SK-N-SH (cell line): ENCODE data around the gene CALB2. TPM values are rescaled to one million over a fixed set of nuclear protein-coding genes. Genes with fewer than 3 reads are reported as not detected.

ENCODE experiments used
- CTCF ChIA-PET: fragments of 300-600, 350-600 bp; formaldehyde crosslinking; extraction: SDS; loops from one replicate; lab custom pipeline; 2021; lab: Yijun Ruan, JAX
- POLR2A ChIA-PET: fragments of 350-600 bp; sonication (Branson Sonifier 250); formaldehyde crosslinking; extraction: SDS; loops from one replicate; lab custom pipeline; 2020; ENCODE audit warnings: antibody characterized with exemption, inconsistent platforms; lab: Yijun Ruan, JAX
- DNase-seq: peaks from one replicate; pipeline ENCODE4 v3.0.0; 2012
- H2AFZ ChIP-seq: fragments of 200-600 bp; sonication (generic); 2 replicates; pipeline ENCODE4 v1.8.1; 2016; ENCODE audit warnings: antibody characterized with exemption, mild to moderate bottlenecking, low read depth
- H3F3A ChIP-seq: fragments of 200-600 bp; sonication (generic); replicated peaks from 2 replicates; pipeline ENCODE3; 2016; ENCODE audit warnings: antibody characterized with exemption, mild to moderate bottlenecking; ENCODE audit not compliant: insufficient read depth
- H3K27ac ChIP-seq, 2 experiments: fragments of 200-500 bp in 1 of 2; fragments of 200-600 bp in 1 of 2; sonication (Bioruptor generic) in 1 of 2; sonication (generic), shearing (Covaris generic) in 1 of 2; 2 replicates each; pipeline versions ENCODE4 v1.5.1 to v1.6.1; 2014 to 2016; ENCODE audit warnings: low read depth in 2 of 2, inconsistent platforms in 1 of 2, low read length in 1 of 2, mild to moderate bottlenecking in 1 of 2, mixed read lengths in 1 of 2
- H3K27me3 ChIP-seq: fragments of 200-600 bp; sonication (generic), shearing (Covaris generic); 2 replicates; pipeline ENCODE4 v1.6.1; 2016; ENCODE audit warnings: mixed run types; ENCODE audit not compliant: insufficient read depth
- H3K36me3 ChIP-seq, 2 experiments: fragments of 200-500 bp in 1 of 2; fragments of 200-600 bp in 1 of 2; sonication (Bioruptor generic) in 1 of 2; sonication (generic) in 1 of 2; replicated peaks in 1 of 2; 2 replicates each; pipeline versions ENCODE3 to v1.5.1; 2014 to 2016; ENCODE audit warnings: low read length in 1 of 2, mild to moderate bottlenecking in 1 of 2; ENCODE audit not compliant: insufficient read depth in 2 of 2, control insufficient read depth in 1 of 2
- H3K4me1 ChIP-seq, 2 experiments: fragments of 200-500 bp in 1 of 2; fragments of 200-600 bp in 1 of 2; sonication (Bioruptor generic) in 1 of 2; sonication (generic), shearing (Covaris generic) in 1 of 2; 2 replicates each; pipeline versions ENCODE4 v1.5.1 to v1.6.1; 2014 to 2016; ENCODE audit warnings: low read depth in 1 of 2, low read length in 1 of 2, mixed run types in 1 of 2; ENCODE audit not compliant: insufficient read depth in 2 of 2, control insufficient read depth in 1 of 2
- H3K4me2 ChIP-seq: fragments of 200-600 bp; sonication (generic), shearing (Covaris generic); 2 replicates; pipeline ENCODE4 v1.6.1; 2017; ENCODE audit warnings: mixed run types
- H3K4me3 ChIP-seq, 2 experiments: fragments of 200-500 bp in 1 of 2; fragments of 200-600 bp in 1 of 2; sonication (Bioruptor generic) in 1 of 2; sonication (generic), shearing (Covaris generic) in 1 of 2; 2 replicates each; pipeline versions ENCODE4 v1.5.1 to v1.8.1; 2014 to 2016; ENCODE audit warnings: low read depth in 2 of 2, inconsistent platforms in 1 of 2, low read length in 1 of 2, mild to moderate bottlenecking in 1 of 2, mixed read lengths in 1 of 2, moderate library complexity in 1 of 2
- H3K79me2 ChIP-seq: fragments of 200-600 bp; sonication (generic); 2 replicates; pipeline ENCODE4 v1.8.1; 2017; ENCODE audit warnings: mild to moderate bottlenecking; ENCODE audit not compliant: insufficient read depth
- H3K9ac ChIP-seq: fragments of 200-600 bp; sonication (generic); 2 replicates; pipeline ENCODE4 v1.6.1; 2017; ENCODE audit warnings: mixed run types
- H3K9me2 ChIP-seq: fragments of 200-600 bp; sonication (generic); 2 replicates; pipeline ENCODE4 v1.6.1; 2017; ENCODE audit warnings: mixed run types
- H3K9me3 ChIP-seq: fragments of 200-600 bp; sonication (generic); 2 replicates; pipeline ENCODE4 v1.6.1; 2017; ENCODE audit warnings: mixed run types, mild to moderate bottlenecking, moderate library complexity
- H4K20me1 ChIP-seq: fragments of 200-600 bp; sonication (generic); 2 replicates; pipeline ENCODE4 v1.6.1; 2017; ENCODE audit warnings: mild to moderate bottlenecking, mixed run types; ENCODE audit not compliant: insufficient read depth
- CTCF ChIP-seq: fragments of 200-600 bp; sonication (generic); IDR thresholded peaks from 2 replicates; pipeline ENCODE4 v1.6.1; 2017; ENCODE audit warnings: antibody characterized with exemption, mild to moderate bottlenecking, moderate library complexity
- FOSL2 ChIP-seq: IDR thresholded peaks from 2 replicates; pipeline ENCODE4 v1.4.0; 2012; ENCODE audit warnings: low read depth, mild to moderate bottlenecking, moderate library complexity, borderline replicate concordance
- FOXJ3 ChIP-seq: sonication (generic); formaldehyde crosslinking; IDR thresholded peaks from 2 replicates; pipeline ENCODE4 v1.5.1; 2020; ENCODE audit warnings: mild to moderate bottlenecking, missing genetic modification reagents
- JUND ChIP-seq: IDR thresholded peaks from 2 replicates; pipeline ENCODE4 v1.4.0; 2012
- MAX ChIP-seq: IDR thresholded peaks from 2 replicates; pipeline ENCODE4 v1.4.0; 2012; ENCODE audit warnings: low read depth
- MXI1 ChIP-seq: IDR thresholded peaks from 2 replicates; pipeline ENCODE4 v1.6.1; 2012; ENCODE audit warnings: mild to moderate bottlenecking, low read depth, low read length, improper control_type of control experiment
- NRF1 ChIP-seq: IDR thresholded peaks from 2 replicates; pipeline ENCODE4 v1.6.1; 2012; ENCODE audit warnings: low read depth, mild to moderate bottlenecking, low read length
- RAD21 ChIP-seq: IDR thresholded peaks from 2 replicates; pipeline ENCODE4 v1.6.1; 2012; ENCODE audit warnings: mild to moderate bottlenecking, low read length
- RCOR1 ChIP-seq: fragments of 150-350 bp; IDR thresholded peaks from 2 replicates; pipeline ENCODE4 v1.6.1; 2017; ENCODE audit warnings: antibody characterized with exemption, low read length
- SMC3 ChIP-seq: IDR thresholded peaks from 2 replicates; pipeline ENCODE4 v1.6.1; 2012; ENCODE audit warnings: low read depth, low read length, improper control_type of control experiment
- USF2 ChIP-seq: fragments of 150-350 bp; IDR thresholded peaks from 2 replicates; pipeline ENCODE4 v1.6.1; 2017; ENCODE audit warnings: antibody characterized with exemption, low read length, low read depth, borderline replicate concordance
- ZBTB33 ChIP-seq: IDR thresholded peaks from 2 replicates; pipeline ENCODE4 v1.4.0; 2012; ENCODE audit warnings: low read depth, borderline replicate concordance
- WGBS: methylation state at CpG from one replicate; pipeline ENCODE4 v1.1.6; 2017; ENCODE audit warnings: low lambda C conversion rate; 5-methylcytosine and 5-hydroxymethylcytosine counted together
- polyA plus RNA-seq, 3 experiments: library from polyadenylated mRNA; depleted of rRNA; stranded (reverse); fragments of >200 nt; gene quantifications; 2 replicates each; pipeline ENCODE4 v1.2.3, GENCODE V29; 2012

The CALB2 gene
- polyA plus RNA-seq, 1 of the 3 experiments (the other 2 are of a cell fraction), result 0.12 TPM

GRCh38 chr16:71365021-71365420 lies 6.5 kb downstream of the CALB2 start:
- 47% methylated on average over 7 of the region's 10 CpGs for WGBS
- Histone ChIP-seq H4K20me1 (no peaks in the 10 kb centered on the region), H3F3A (peaks cover 3% of the 10 kb centered on the region), H3K79me2 (no peaks in the 10 kb centered on the region), H3K27me3 (no peaks in the 10 kb centered on the region; the same call in 1 of the 2 replicates), H3K4me2 (no peak overlapping the region), H3K27ac (no peak overlapping the region), H3K9me2 (no peaks in the 10 kb centered on the region), H2AFZ (no peak overlapping the region), H3K4me3 (no peak overlapping the region), H3K9me3 (no peaks in the 10 kb centered on the region), H3K36me3 (no peaks in the 10 kb centered on the region), H3K9ac (no peak overlapping the region), H3K4me1 (peaks cover 0 to 3% of the 10 kb centered on the region in 2 experiments; a peak in 1 of 4 replicates)
- POLR2A ChIA-PET, result no interaction called here
- TF ChIP-seq FOSL2 (no peak), FOXJ3 (no peak), NRF1 (no peak), RCOR1 (no peak), ZBTB33 (no peak), JUND (no peak), MAX (no peak), USF2 (no peak)
- CTCF ChIA-PET, result interaction anchor here (0.7 to 1.4 kb wide), 4 partner anchors 11 to 135 kb away, joined by 3 to 4 read pairs (median 3); no protein-coding TSS in a partner anchor
- no peak for DNase-seq

- DNase-seq, result peak; percentile 82
- POLR2A ChIA-PET, result no interaction called here
- WGBS, result 28% methylated on average over 5 of the region's 12 CpGs
Observed at GRCh38 chr16:71367241-71367976, 8.9 kb downstream of the CALB2 start.

More at GRCh38 chr16:71367241-71367976, 8.9 kb downstream of the CALB2 start:
- Histone ChIP-seq H2AFZ (no peak overlapping the region), H3F3A (no peaks in the 10 kb centered on the region), H3K79me2 (no peaks in the 10 kb centered on the region), H3K4me1 (peaks cover 0 to 3% of the 10 kb centered on the region in 2 experiments; a peak in 1 of 4 replicates), H3K4me2 (no peak overlapping the region), H4K20me1 (no peaks in the 10 kb centered on the region), H3K27me3 (no peaks in the 10 kb centered on the region; the same call in 1 of the 2 replicates), H3K27ac (no peak overlapping the region), H3K9ac (no peak overlapping the region), H3K4me3 (peak overlapping the region in 1 of 2 experiments; percentile 37; a peak in 1 of 4 replicates), H3K9me2 (no peaks in the 10 kb centered on the region), H3K36me3 (no peaks in the 10 kb centered on the region), H3K9me3 (no peaks in the 10 kb centered on the region)
- CTCF ChIA-PET, result interaction anchor here (0.6 to 1.8 kb wide), 14 partner anchors 9 to 397 kb away, joined by 3 to 12 read pairs (median 5); partner anchors contain the start of genes CALB2 and CHST4
- TF ChIP-seq MXI1, result no peak
- TF ChIP-seq CTCF, result peak; percentile 70
- TF ChIP-seq RAD21, result peak; percentile 62
- TF ChIP-seq SMC3, result peak; percentile 44; the same call in 1 of the 2 replicates
